K562 (cell line): ENCODE measurements around the gene AMBRA1. TPM values are rescaled to one million over a fixed set of nuclear protein-coding genes. Genes with fewer than 3 reads are reported as not detected.

ENCODE experiments used
- ATAC-seq: fragments of 200-7000 bp; cut with Tn5 transposase; 3 replicates; pipeline ENCODE4 v1.9.1; 2020; ENCODE audit warnings: moderate library complexity
- BruUV-seq: library from RNA; stranded (reverse); fragments of 400-500 nt; replicated peaks from 2 replicates; lab custom pipeline; 2021; lab: Mats Ljungman, UMichigan
- CTCF ChIA-PET: fragments of 300-600 bp; formaldehyde crosslinking; extraction: SDS; loops from one replicate; lab custom pipeline; 2021; ENCODE audit warnings: low intra/inter-chr PET ratio; lab: Yijun Ruan, JAX
- POLR2A ChIA-PET: fragments of 300-600, 350-650 bp; sonication (Branson Sonifier 250); formaldehyde crosslinking; extraction: SDS; loops from one replicate; lab custom pipeline; 2021; ENCODE audit warnings: antibody characterized with exemption, inconsistent platforms; lab: Yijun Ruan, JAX
- DNase-seq, 4 experiments: peaks; one replicate each; pipeline versions ENCODE4 v3.0.0 to v3.0.0-alpha.2; 2011 to 2018; ENCODE audit warnings: low spot score in 3 of 4, mixed read lengths in 3 of 4; ENCODE audit errors: extremely low read depth in 1 of 4
- FAIRE-seq: peaks from 2 replicates; lab custom pipeline; 2011; peaks lifted over from hg19 to GRCh38; lab: Jason Lieb, UNC
- H2AFZ ChIP-seq: 2 replicates; pipeline ENCODE4 v1.6.0; 2011; ENCODE audit warnings: low read depth, low read length, control low read depth, inconsistent platforms
- H3K27ac ChIP-seq: fragments of 200-600 bp; 3 replicates; pipeline ENCODE4 v1.8.0; 2011; ENCODE audit warnings: low read depth, mild to moderate bottlenecking, control low read depth, inconsistent platforms, low read length, moderate library complexity, mixed read lengths; ENCODE audit errors: extremely low read depth
- H3K27me3 ChIP-seq, 2 experiments: fragments of 300-600 bp in 1 of 2; 2 replicates in 1 of 2; 3 replicates in 1 of 2; pipeline versions ENCODE4 v1.6.0 to v1.8.0; 2011; ENCODE audit warnings: inconsistent platforms in 2 of 2, low read length in 2 of 2, mild to moderate bottlenecking in 1 of 2, mixed read lengths in 1 of 2, moderate library complexity in 1 of 2; ENCODE audit not compliant: control insufficient read depth in 2 of 2, insufficient read depth in 2 of 2
- H3K36me3 ChIP-seq: fragments of 300-600 bp; 3 replicates; pipeline ENCODE4 v1.8.0; 2011; ENCODE audit warnings: mild to moderate bottlenecking, low read length, inconsistent platforms; ENCODE audit not compliant: control insufficient read depth, insufficient read depth
- H3K4me1 ChIP-seq, 2 experiments: fragments of 200-600 bp in 1 of 2; replicated peaks in 1 of 2; 2 replicates in 1 of 2; 3 replicates in 1 of 2; pipeline versions ENCODE4 v1.5.1 to v1.8.0; 2011; ENCODE audit warnings: inconsistent platforms in 2 of 2, low read length in 2 of 2, mild to moderate bottlenecking in 1 of 2, mixed read lengths in 1 of 2, moderate library complexity in 1 of 2; ENCODE audit not compliant: control insufficient read depth in 2 of 2, insufficient read depth in 2 of 2
- H3K4me2 ChIP-seq: 2 replicates; pipeline ENCODE4 v1.6.1; 2011; ENCODE audit warnings: low read length, control low read depth, inconsistent platforms, mixed read lengths; ENCODE audit not compliant: insufficient read depth
- H3K4me3 ChIP-seq: fragments of 200-600 bp; sonication (generic), shearing (Covaris generic); 2 replicates; pipeline ENCODE4 v1.5.1; 2016; ENCODE audit warnings: control low read depth, inconsistent platforms
- H3K79me2 ChIP-seq: fragments of 200-600 bp; 3 replicates; pipeline ENCODE4 v1.8.0; 2011; ENCODE audit warnings: low read length, inconsistent platforms; ENCODE audit not compliant: control insufficient read depth, insufficient read depth
- H3K9ac ChIP-seq, 2 experiments: 2 replicates each; pipeline versions ENCODE4 v1.6.0 to v1.6.1; 2011; ENCODE audit warnings: low read depth in 2 of 2, low read length in 2 of 2, control low read depth in 1 of 2, inconsistent platforms in 1 of 2, mild to moderate bottlenecking in 1 of 2, mixed read lengths in 1 of 2; ENCODE audit not compliant: insufficient read depth in 1 of 2
- H3K9me1 ChIP-seq: one replicate; pipeline ENCODE4 v1.6.0; 2011; ENCODE audit warnings: inconsistent platforms, mild to moderate bottlenecking, low read length, moderate library complexity; ENCODE audit not compliant: control insufficient read depth, insufficient read depth
- H3K9me3 ChIP-seq: replicated peaks from 2 replicates; pipeline ENCODE4 v1.5.1; 2011; ENCODE audit warnings: low read depth, low read length, inconsistent platforms; ENCODE audit not compliant: control insufficient read depth, insufficient read depth
- H4K20me1 ChIP-seq: replicated peaks from 2 replicates; pipeline ENCODE4 v1.6.1; 2011; ENCODE audit warnings: low read length, inconsistent platforms, mixed read lengths; ENCODE audit not compliant: control insufficient read depth, insufficient read depth
- EHMT2 ChIP-seq: fragments of 450-650 bp; IDR thresholded peaks from 2 replicates; pipeline ENCODE4 v1.6.1; 2018; ENCODE audit warnings: antibody characterized with exemption
- ELF1 ChIP-seq: fragments of 200-800 bp; sonication (Bioruptor generic); IDR thresholded peaks from 2 replicates; pipeline ENCODE4 v1.6.1; 2016; ENCODE audit warnings: missing genetic modification characterization, missing compliant biosample characterization
- GABPB1 ChIP-seq: sonication (generic); formaldehyde crosslinking; IDR thresholded peaks from 2 replicates; pipeline ENCODE4 v1.8.0; 2022; ENCODE audit warnings: mild to moderate bottlenecking, missing genetic modification reagents
- GATAD2B ChIP-seq: fragments of 450-650 bp; IDR thresholded peaks from 2 replicates; pipeline ENCODE4 v1.6.1; 2017; ENCODE audit warnings: mild to moderate bottlenecking, borderline replicate concordance
- HDAC1 ChIP-seq, 2 experiments: fragments of 450-650 bp; IDR thresholded peaks; 2 replicates each; pipeline ENCODE4 v1.6.1; 2016 to 2017; ENCODE audit warnings: inconsistent platforms in 1 of 2, mild to moderate bottlenecking in 1 of 2, moderate library complexity in 1 of 2
- HMG20A ChIP-seq: fragments of 450-650 bp; formaldehyde crosslinking; conservative IDR thresholded peaks from 2 replicates; pipeline ENCODE4 v1.4.0; 2020; ENCODE audit warnings: mild to moderate bottlenecking, mixed read lengths
- NFYB ChIP-seq: IDR thresholded peaks from 2 replicates; pipeline ENCODE4 v1.6.1; 2011; ENCODE audit warnings: mild to moderate bottlenecking, moderate library complexity; ENCODE audit not compliant: insufficient read length; ENCODE audit errors: extremely low read depth
- NR2F6 ChIP-seq: fragments of 450-650 bp; formaldehyde crosslinking; IDR thresholded peaks from 2 replicates; pipeline ENCODE4 v1.4.0; 2020; ENCODE audit warnings: mild to moderate bottlenecking
- PTTG1 ChIP-seq: fragments of 450-650 bp; IDR thresholded peaks from 2 replicates; pipeline ENCODE4 v1.6.1; 2016; ENCODE audit warnings: low read depth, mild to moderate bottlenecking, missing genetic modification characterization, missing compliant biosample characterization
- RBFOX2 ChIP-seq: fragments of 200-400 bp; formaldehyde crosslinking; IDR thresholded peaks from 2 replicates; pipeline ENCODE4 v1.6.1; 2017; ENCODE audit warnings: low read depth, mild to moderate bottlenecking, low read length, moderate library complexity
- ZBTB1 ChIP-seq: sonication (generic); formaldehyde crosslinking; IDR thresholded peaks from 2 replicates; pipeline ENCODE4 v1.8.1; 2023; ENCODE audit warnings: missing genetic modification reagents, low read depth, mild to moderate bottlenecking, borderline replicate concordance
- ZNF561 ChIP-seq: fragments of 450-650 bp; formaldehyde crosslinking; conservative IDR thresholded peaks from 2 replicates; pipeline ENCODE4 v1.4.0; 2020; ENCODE audit warnings: mild to moderate bottlenecking, moderate library complexity
- WGBS: fragments of 100-300 bp; shearing (Covaris generic); methylation state at CpG from one replicate; pipeline ENCODE4 v1.1.6; 2016; ENCODE audit warnings: low coverage, mixed read lengths; ENCODE audit not compliant: insufficient coverage; ENCODE audit errors: missing lambda C conversion rate; 5-methylcytosine and 5-hydroxymethylcytosine counted together
- in situ Hi-C: fragments of 300-500 bp; cut with MboI; formaldehyde crosslinking; loops from 4 replicates; pipeline ENCODE4 v1.15.0; 2018; ENCODE audit warnings: inconsistent platforms, mixed read lengths
- intact Hi-C: fragments of 100-400 bp; cut with micrococcal nuclease; formaldehyde crosslinking; loops from 2 replicates; pipeline ENCODE4 v1.14.2; 2022
- polyA plus RNA-seq, 8 experiments: library from polyadenylated mRNA; depleted of rRNA in 4 of 8; stranded (reverse) in 5 of 8; unstranded in 3 of 8; fragments of >200 nt; fragmentation: Nextera tagmentation in 2 of 8; fragmentation: Illumina TruSeq in 1 of 8; extraction: Ambion mirVana in 2 of 8; extraction: Trizol in 1 of 8; gene quantifications; 2 replicates each; pipeline versions ENCODE4 v1.2.1 to v1.2.3, GENCODE V29; 2011 to 2014; ENCODE audit warnings: inconsistent platforms in 1 of 8, missing spikeins in 1 of 8
- total RNA-seq, 7 experiments: library from RNA; depleted of rRNA in 6 of 7; stranded (reverse); fragments of >200 nt in 6 of 7; fragmentation: Illumina TruSeq in 2 of 7; extraction: Trizol in 2 of 7; gene quantifications; 2 replicates each; pipeline versions ENCODE4 v1.2.1 to v1.2.3, GENCODE V29; 2011 to 2021; ENCODE audit warnings: low replicate concordance in 1 of 7
- TF ChIP-seq, protein P1 (sequence below): fragments of 250-450 bp; sonication (Bioruptor Pico); IDR thresholded peaks from 2 replicates; pipeline ENCODE4 v1.8.0; 2021; ENCODE audit warnings: borderline replicate concordance, mild to moderate bottlenecking, moderate library complexity; ENCODE audit not compliant: poor library complexity, severe bottlenecking
- TF ChIP-seq, protein P2 (sequence below): sonication (generic); formaldehyde crosslinking; IDR thresholded peaks from 2 replicates; pipeline ENCODE4 v1.8.0; 2022; ENCODE audit warnings: missing genetic modification reagents, mild to moderate bottlenecking, moderate library complexity, borderline replicate concordance

The AMBRA1 gene
- total and polyA plus RNA-seq, 9 of the 15 experiments (the other 6 are each of a cell fraction or from before 2014, with no cell fraction given) = 0.15 to 24.5 (median 13.0) TPM

DNA sequence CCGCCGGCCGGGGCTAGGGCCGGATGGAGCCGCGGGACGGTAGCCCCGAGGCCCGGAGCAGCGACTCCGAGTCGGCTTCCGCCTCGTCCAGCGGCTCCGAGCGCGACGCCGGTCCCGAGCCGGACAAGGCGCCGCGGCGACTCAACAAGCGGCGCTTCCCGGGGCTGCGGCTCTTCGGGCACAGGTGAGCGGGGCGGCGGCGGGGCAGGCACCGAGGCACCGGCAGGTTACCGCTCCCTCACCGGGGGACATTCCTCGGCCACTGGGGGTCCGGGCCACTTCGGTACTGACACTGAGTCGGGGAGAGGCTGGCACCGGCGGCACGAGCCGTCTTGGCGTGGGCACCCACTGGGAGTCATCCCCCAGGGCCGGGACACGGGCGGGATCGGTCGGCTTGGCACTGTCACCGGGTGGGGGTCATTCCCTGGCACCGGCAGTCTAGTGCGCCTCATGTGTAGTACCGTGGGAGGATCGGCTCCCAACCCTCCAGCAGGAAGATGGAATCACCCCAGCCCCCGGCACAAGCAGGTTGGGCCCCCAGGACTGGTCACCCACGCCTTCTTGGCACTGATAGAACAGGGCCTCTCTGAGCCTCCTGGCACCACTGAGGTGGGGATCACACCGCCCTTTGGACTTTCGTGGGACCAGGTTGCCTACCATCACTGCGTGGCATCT is 246.0 kb downstream of the AMBRA1 start:
- Histone ChIP-seq H3K9me1 (no peaks in the 10 kb centered on the region), H3K9me3 (no peaks in the 10 kb centered on the region), H3K4me1 (peaks cover 30 to 56% of the 10 kb centered on the region in 2 experiments), H3K79me2 (peaks cover 44% of the 10 kb centered on the region), H3K4me2 (peak overlapping the region; percentile 86), H3K27ac (peak overlapping the region; percentile 65), H2AFZ (peak overlapping the region; percentile 27; the same call in 1 of the 2 replicates), H3K27me3 (no peaks in the 10 kb centered on the region), H3K4me3 (peak overlapping the region; percentile 77), H3K36me3 (peaks cover 36% of the 10 kb centered on the region; the same call in 2 of the 3 replicates), H4K20me1 (peaks cover 16% of the 10 kb centered on the region), H3K9ac (peak overlapping the region; percentile 79 to 95)
- in situ Hi-C loops (no loop called here), intact Hi-C loops (no loop called here)
- DNase-seq (peak in 2 of 4 experiments; percentile 47 to 49), FAIRE-seq (no peak), ATAC-seq (no peak)
- WGBS = 6% methylated on average over 33 of the region's 63 CpGs
- ChIA-PET POLR2A (interaction anchor here (0.7 to 1.6 kb wide), 2 partner anchors 10 to 16 kb away, joined by 3 to 4 read pairs; no protein-coding TSS in a partner anchor), CTCF (interaction anchor here (0.6 kb wide), 1 partner anchor 277 kb away, joined by 3 read pairs; no protein-coding TSS in a partner anchor)
- BruUV-seq = no TSS peak
- TF ChIP-seq GABPB1 (CRISPR knock-in tag) (peak; percentile 57; the same call in 1 of the 2 replicates), HDAC1 (IDR thresholded peaks at IDR 0.05) (no peak), NFYB (no peak), ZNF561 (no peak), PTTG1 (tag) (no peak), GATAD2B (0 out of 2 replicates have a peak, but pooled peaks have one; percentile 11), EHMT2 (no peak), ELF1 (peak; percentile 75), ZBTB1 (CRISPR knock-in tag) (0 out of 2 replicates have a peak, but pooled peaks have one; percentile 35), HMG20A (CRISPR knock-in tag) (no peak), NR2F6 (no peak), RBFOX2 (peak; percentile 67)
- TF ChIP-seq, protein P1, sequence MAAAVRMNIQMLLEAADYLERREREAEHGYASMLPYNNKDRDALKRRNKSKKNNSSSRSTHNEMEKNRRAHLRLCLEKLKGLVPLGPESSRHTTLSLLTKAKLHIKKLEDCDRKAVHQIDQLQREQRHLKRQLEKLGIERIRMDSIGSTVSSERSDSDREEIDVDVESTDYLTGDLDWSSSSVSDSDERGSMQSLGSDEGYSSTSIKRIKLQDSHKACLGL (CRISPR knock-in tag) = no peak
- TF ChIP-seq, protein P2, sequence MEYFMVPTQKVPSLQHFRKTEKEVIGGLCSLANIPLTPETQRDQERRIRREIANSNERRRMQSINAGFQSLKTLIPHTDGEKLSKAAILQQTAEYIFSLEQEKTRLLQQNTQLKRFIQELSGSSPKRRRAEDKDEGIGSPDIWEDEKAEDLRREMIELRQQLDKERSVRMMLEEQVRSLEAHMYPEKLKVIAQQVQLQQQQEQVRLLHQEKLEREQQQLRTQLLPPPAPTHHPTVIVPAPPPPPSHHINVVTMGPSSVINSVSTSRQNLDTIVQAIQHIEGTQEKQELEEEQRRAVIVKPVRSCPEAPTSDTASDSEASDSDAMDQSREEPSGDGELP (CRISPR knock-in tag) = peak; percentile 36; the same call in 1 of the 2 replicates
